Fibroblast of lung (primary cell): ENCODE results near the gene CHRM5.

Experiments used
- EZH2 ChIP-seq: IDR thresholded peaks from 2 replicates; pipeline ENCODE4 v1.5.1; 2012; ENCODE audit warnings: low read length, control low read depth, mild to moderate bottlenecking; ENCODE audit errors: missing control alignments
- TF ChIP-seq, protein P1 (sequence below), 2 donors: IDR thresholded peaks in 1 of 2; conservative IDR thresholded peaks in 1 of 2; 1 replicate in 1 of 2; 2 replicates in 1 of 2; pipeline ENCODE4 v1.5.1; 2011 to 2012; ENCODE audit warnings: low read length in 2 of 2, control low read depth in 1 of 2, inconsistent platforms in 1 of 2, low read depth in 1 of 2, mild to moderate bottlenecking in 1 of 2

DNA sequence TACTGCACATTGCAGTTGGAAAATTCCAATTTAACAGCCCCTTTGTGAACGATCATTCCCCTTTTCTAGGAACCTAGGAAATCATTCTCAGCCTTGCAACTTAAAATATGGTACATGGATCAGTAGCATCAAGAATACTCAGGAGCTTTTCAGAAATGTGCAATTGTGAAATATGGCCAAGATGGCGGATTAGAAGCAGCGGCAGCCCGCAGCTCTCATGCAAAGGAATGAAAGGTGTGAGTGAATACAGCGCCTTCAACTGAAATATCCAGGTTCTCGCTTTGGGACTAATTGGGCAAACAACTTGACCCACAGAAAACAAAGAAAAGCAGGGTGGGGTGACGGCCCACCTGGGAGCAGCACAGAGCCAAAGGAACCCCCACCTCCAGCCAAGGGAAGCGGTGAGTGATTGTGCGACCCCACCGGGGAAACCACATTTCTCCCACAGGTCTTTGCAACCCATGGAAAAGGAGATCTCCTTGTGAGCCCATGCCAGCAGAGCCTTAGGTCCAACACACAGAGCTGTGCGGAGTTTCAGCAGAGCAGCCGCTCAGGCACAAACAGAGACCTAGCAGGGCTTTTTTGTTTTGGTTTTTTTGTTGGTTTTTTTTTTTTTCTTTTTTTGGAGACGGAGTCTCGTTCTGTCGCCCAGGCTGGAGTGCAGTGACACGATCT is 78.3 kb downstream of the CHRM5 start:
- TF ChIP-seq, protein P1, sequence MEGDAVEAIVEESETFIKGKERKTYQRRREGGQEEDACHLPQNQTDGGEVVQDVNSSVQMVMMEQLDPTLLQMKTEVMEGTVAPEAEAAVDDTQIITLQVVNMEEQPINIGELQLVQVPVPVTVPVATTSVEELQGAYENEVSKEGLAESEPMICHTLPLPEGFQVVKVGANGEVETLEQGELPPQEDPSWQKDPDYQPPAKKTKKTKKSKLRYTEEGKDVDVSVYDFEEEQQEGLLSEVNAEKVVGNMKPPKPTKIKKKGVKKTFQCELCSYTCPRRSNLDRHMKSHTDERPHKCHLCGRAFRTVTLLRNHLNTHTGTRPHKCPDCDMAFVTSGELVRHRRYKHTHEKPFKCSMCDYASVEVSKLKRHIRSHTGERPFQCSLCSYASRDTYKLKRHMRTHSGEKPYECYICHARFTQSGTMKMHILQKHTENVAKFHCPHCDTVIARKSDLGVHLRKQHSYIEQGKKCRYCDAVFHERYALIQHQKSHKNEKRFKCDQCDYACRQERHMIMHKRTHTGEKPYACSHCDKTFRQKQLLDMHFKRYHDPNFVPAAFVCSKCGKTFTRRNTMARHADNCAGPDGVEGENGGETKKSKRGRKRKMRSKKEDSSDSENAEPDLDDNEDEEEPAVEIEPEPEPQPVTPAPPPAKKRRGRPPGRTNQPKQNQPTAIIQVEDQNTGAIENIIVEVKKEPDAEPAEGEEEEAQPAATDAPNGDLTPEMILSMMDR (conservative IDR thresholded peaks at IDR 0.05 in 1 of 2, IDR thresholded peaks at IDR 0.05 in 1 of 2; ENCODE audit: low read depth in 1 of 2, low read length in 2 of 2) = no peak
- TF ChIP-seq EZH2 = no peak
